Mucosa of descending colon (tissue), 3 donors: ENCODE measurements around the gene EXOC2. TPM values are rescaled to one million over a fixed set of nuclear protein-coding genes. Genes with fewer than 3 reads are reported as not detected.
A peak's percentile ranks its signal among the peaks of the same experiment; 100 is the strongest.

Experiments
- ATAC-seq: fragments of 200-7000 bp; cut with Tn5 transposase; one replicate; pipeline ENCODE4 v1.9.1; 2020; ENCODE audit warnings: mild to moderate bottlenecking, moderate library complexity
- DNase-seq, 3 donors: peaks; one replicate each; pipeline ENCODE4 v3.0.0-alpha.2; 2020
- H3K36me3 ChIP-seq: fragments of 200-600 bp; one replicate; pipeline ENCODE4 v1.8.0; 2021; ENCODE audit warnings: low read depth, mild to moderate bottlenecking
- H3K4me1 ChIP-seq: fragments of 200-600 bp; one replicate; pipeline ENCODE4 v1.8.0; 2021; ENCODE audit warnings: low read depth, mild to moderate bottlenecking
- H3K4me3 ChIP-seq: fragments of 200-600 bp; one replicate; pipeline ENCODE4 v1.8.0; 2021; ENCODE audit warnings: mild to moderate bottlenecking
- H3K9me3 ChIP-seq: fragments of 200-600 bp; one replicate; pipeline ENCODE4 v1.8.0; 2021; ENCODE audit warnings: mild to moderate bottlenecking
- CTCF ChIP-seq: fragments of 200-600 bp; IDR thresholded peaks from one replicate; pipeline ENCODE4 v1.8.0; 2022; ENCODE audit warnings: antibody characterized with exemption, mild to moderate bottlenecking
- intact Hi-C, 2 donors: fragments of 100-400 bp; cut with DNase I in 1 of 2; cut with micrococcal nuclease in 1 of 2; formaldehyde crosslinking; loops; one replicate each; pipeline versions ENCODE4 v1.11.0 to v1.11.1; 2022; cut with DNase I, micrococcal nuclease
- total RNA-seq, 3 donors: library from RNA; stranded (reverse); fragmentation: NEBNext Ultra II Directional in 2 of 3; extraction: Animal tissue kit (Norgen Biotek cat#: 25700) in 2 of 3; gene quantifications; one replicate each; pipeline versions ENCODE4 v1.2.1 to v1.2.4, GENCODE V29; 2021 to 2023
- donor health status: DM: no; HTN: no; CAD: no; lungs with moderate emphysema.
- donor health status: DM: no; HTN: no; CAD: no.
- donor health status: DM: no; HTN: yes; CAD: no.

Gene EXOC2
- total RNA-seq, 3 donors from 2014 or later: 13.1 to 20.9 (median 17.3) TPM

GRCh38 chr6:494394-494793 is 198.5 kb downstream of the EXOC2 start:
- TF ChIP-seq CTCF: no peak
- ATAC-seq: no peak
- DNase-seq: no peak
- Histone ChIP-seq H3K4me3 (no peak overlapping the region), H3K36me3 (no peaks in the 10 kb centered on the region), H3K9me3 (no peaks in the 10 kb centered on the region), H3K4me1 (no peaks in the 10 kb centered on the region)
- intact Hi-C loops: no loop called here

- intact Hi-C loops: no loop called here
- ATAC-seq: no peak
- Histone ChIP-seq H3K36me3 (no peaks in the 10 kb centered on the region), H3K4me3 (no peak overlapping the region), H3K4me1 (no peaks in the 10 kb centered on the region), H3K9me3 (no peaks in the 10 kb centered on the region)
- TF ChIP-seq CTCF: no peak
- no peak for DNase-seq
Measured at GRCh38 chr6:493840-494239, 199.1 kb downstream of the EXOC2 start.

GRCh38 chr6:492816-493414 is 200.0 kb downstream of the EXOC2 start:
- ATAC-seq (no peak), DNase-seq (no peak)
- H3K4me1 ChIP-seq: no peaks in the 10 kb centered on the region
- intact Hi-C loops: no loop called here
- no peaks in the 10 kb centered on the region for H3K36me3 ChIP-seq
- no peak for TF ChIP-seq CTCF
- no peak overlapping the region for H3K4me3 ChIP-seq
- H3K9me3 ChIP-seq: no peaks in the 10 kb centered on the region

GRCh38 chr6:492178-492577 is 200.8 kb downstream of the EXOC2 start:
- TF ChIP-seq CTCF: no peak
- ATAC-seq (no peak), DNase-seq (no peak)
- H3K4me1 ChIP-seq: no peaks in the 10 kb centered on the region
- no peaks in the 10 kb centered on the region for H3K36me3 ChIP-seq
- H3K4me3 ChIP-seq: no peak overlapping the region
- H3K9me3 ChIP-seq: no peaks in the 10 kb centered on the region
- intact Hi-C loops: no loop called here

- Histone ChIP-seq H3K4me3 (no peak overlapping the region), H3K9me3 (no peaks in the 10 kb centered on the region), H3K36me3 (no peaks in the 10 kb centered on the region), H3K4me1 (no peaks in the 10 kb centered on the region)
- ATAC-seq: peak; percentile 50
- DNase-seq: no peak
- intact Hi-C loops: no loop called here
- no peak for TF ChIP-seq CTCF
Measured at GRCh38 chr6:491233-491632, 201.7 kb downstream of the EXOC2 start.
